ENCODE results near the gene USP33.

DNA sequence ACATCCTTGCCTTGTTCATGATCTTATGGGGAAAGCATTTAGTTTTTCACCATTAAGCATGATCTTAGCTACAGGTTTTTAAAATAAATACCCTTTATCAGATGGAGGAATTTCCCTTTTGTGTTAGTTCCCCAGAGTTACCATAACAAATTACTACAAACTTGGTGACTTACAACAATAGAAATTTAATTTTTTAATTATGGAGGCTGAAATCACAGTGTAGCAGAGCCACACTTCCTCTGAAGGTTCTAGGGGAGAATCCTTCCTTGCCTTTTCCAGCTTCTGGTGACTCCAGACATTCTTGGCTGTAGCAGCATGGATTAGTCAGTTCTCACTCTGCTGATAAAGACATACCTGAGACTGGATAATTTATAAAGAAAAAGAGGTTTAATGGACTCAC lies 38.3 kb upstream of the USP33 start:
- TF ChIP-seq, protein P1, sequence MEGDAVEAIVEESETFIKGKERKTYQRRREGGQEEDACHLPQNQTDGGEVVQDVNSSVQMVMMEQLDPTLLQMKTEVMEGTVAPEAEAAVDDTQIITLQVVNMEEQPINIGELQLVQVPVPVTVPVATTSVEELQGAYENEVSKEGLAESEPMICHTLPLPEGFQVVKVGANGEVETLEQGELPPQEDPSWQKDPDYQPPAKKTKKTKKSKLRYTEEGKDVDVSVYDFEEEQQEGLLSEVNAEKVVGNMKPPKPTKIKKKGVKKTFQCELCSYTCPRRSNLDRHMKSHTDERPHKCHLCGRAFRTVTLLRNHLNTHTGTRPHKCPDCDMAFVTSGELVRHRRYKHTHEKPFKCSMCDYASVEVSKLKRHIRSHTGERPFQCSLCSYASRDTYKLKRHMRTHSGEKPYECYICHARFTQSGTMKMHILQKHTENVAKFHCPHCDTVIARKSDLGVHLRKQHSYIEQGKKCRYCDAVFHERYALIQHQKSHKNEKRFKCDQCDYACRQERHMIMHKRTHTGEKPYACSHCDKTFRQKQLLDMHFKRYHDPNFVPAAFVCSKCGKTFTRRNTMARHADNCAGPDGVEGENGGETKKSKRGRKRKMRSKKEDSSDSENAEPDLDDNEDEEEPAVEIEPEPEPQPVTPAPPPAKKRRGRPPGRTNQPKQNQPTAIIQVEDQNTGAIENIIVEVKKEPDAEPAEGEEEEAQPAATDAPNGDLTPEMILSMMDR (IDR thresholded peaks at IDR 0.05; ENCODE audit: insufficient read depth, low read length, poor library complexity, severe bottlenecking), result no peak
- no peak for TF ChIP-seq EZH2phosphoT487 (conservative IDR thresholded peaks at IDR 0.05; ENCODE audit: low read length)
